ENCODE data around the gene TAS2R7. TPM values are rescaled to one million over a fixed set of nuclear protein-coding genes. Genes with fewer than 3 reads are reported as not detected.

The TAS2R7 gene
- total and polyA plus RNA-seq, 10 of the 15 experiments (the other 5 are each of a cell fraction or from before 2014, with no cell fraction given), result not detected

DNA sequence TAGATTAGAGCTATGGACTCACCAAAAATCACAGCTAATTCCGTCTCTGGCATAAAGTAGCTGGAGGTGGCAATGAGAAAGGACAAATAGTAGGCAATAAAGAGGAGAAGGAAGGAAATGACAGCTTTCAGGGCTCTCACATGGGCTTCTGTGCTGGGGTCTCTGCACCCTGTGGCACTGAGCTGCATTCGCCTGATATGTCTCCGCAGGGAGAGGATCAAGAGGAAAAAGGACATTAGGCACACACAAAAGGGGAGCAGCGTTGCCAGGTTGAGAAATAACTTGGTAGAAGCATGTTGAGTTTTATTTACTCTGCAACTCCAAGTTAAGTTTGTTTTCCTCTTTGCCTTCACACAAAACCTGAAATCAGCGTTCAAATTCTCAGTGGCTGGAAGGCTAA, 686 bp downstream of the TAS2R7 start:
- H3K9me3 ChIP-seq (replicated peaks; ENCODE audit: control insufficient read depth, insufficient read depth, low read length), result no peaks in the 10 kb centered on the region
- H2AFZ ChIP-seq (ENCODE audit: control insufficient read depth, low read depth, low read length), result no peak overlapping the region
- no peak overlapping the region for H3K4me3 ChIP-seq
- DNase-seq (ENCODE audit: low read depth, low spot score) (no peak), FAIRE-seq (no peak), ATAC-seq (no peak)
- no TSS peak for BruUV-seq (replicated peaks)
- H3K79me2 ChIP-seq (ENCODE audit: control insufficient read depth, insufficient read depth, low read length), result no peaks in the 10 kb centered on the region
- intact Hi-C loops (cut with micrococcal nuclease; ENCODE audit: unreplicated experiment) (no loop called here), in situ Hi-C loops (cut with MboI) (no loop called here)
- H3K36me3 ChIP-seq (ENCODE audit: control insufficient read depth in 2 of 2, insufficient read depth in 2 of 2, low read length in 1 of 2), result no peaks in the 10 kb centered on the region
- no peak overlapping the region for H3K4me2 ChIP-seq (ENCODE audit: control insufficient read depth, insufficient read depth)
- peaks cover 1 to 3% of the 10 kb centered on the region in 2 experiments; a peak in 2 of 4 replicates for H3K27me3 ChIP-seq (replicated peaks in 1 of 2; ENCODE audit: control insufficient read depth in 2 of 2, insufficient read depth in 2 of 2, low read length in 1 of 2)
- CTCF ChIA-PET, result interaction anchor here (0.6 kb wide), 1 partner anchor 330 kb away, joined by 4 read pairs; no protein-coding TSS in a partner anchor
- RAD21 ChIA-PET (ENCODE audit: unreplicated experiment), result no interaction called here
- SMC1A ChIA-PET (ENCODE audit: uncharacterized antibody, unreplicated experiment), result no interaction called here
- H3K4me1 ChIP-seq (ENCODE audit: control insufficient read depth, insufficient read depth, low read length), result no peaks in the 10 kb centered on the region
- POLR2A ChIA-PET, result no interaction called here
- WGBS (ENCODE audit: insufficient coverage, insufficient replicate concordance, low lambda C conversion rate, missing lambda C conversion rate), result 22% methylated on average over 5 of the region's 5 CpGs
- TF ChIP-seq RELB (IDR thresholded peaks at IDR 0.05; ENCODE audit: low read depth) (no peak), USF2 (IDR thresholded peaks at IDR 0.05; ENCODE audit: borderline replicate concordance, low read depth, low read length) (no peak), MEF2B (IDR thresholded peaks at IDR 0.05; ENCODE audit: partially characterized antibody, poor library complexity, severe bottlenecking) (no peak), ZNF384 (IDR thresholded peaks at IDR 0.05; ENCODE audit: borderline replicate concordance, low read depth, low read length) (no peak), EP300 (IDR thresholded peaks at IDR 0.05; ENCODE audit: borderline replicate concordance in 1 of 2, control insufficient read depth in 1 of 2, low read depth in 2 of 2, low read length in 2 of 2) (no peak), SIX5 (IDR thresholded peaks at IDR 0.05; ENCODE audit: low read depth, low read length, severe bottlenecking) (no peak), NR2C2 (IDR thresholded peaks at IDR 0.05; ENCODE audit: borderline replicate concordance, control insufficient read depth, insufficient read length, low read depth) (no peak), TCF3 (IDR thresholded peaks at IDR 0.05; ENCODE audit: borderline replicate concordance, insufficient read depth, low read depth, low read length) (no peak), RCOR1 (conservative IDR thresholded peaks at IDR 0.05; ENCODE audit: low read depth, low read length) (no peak), ATF2 (IDR thresholded peaks at IDR 0.05; ENCODE audit: low read length) (no peak)
- TF ChIP-seq, protein P1, sequence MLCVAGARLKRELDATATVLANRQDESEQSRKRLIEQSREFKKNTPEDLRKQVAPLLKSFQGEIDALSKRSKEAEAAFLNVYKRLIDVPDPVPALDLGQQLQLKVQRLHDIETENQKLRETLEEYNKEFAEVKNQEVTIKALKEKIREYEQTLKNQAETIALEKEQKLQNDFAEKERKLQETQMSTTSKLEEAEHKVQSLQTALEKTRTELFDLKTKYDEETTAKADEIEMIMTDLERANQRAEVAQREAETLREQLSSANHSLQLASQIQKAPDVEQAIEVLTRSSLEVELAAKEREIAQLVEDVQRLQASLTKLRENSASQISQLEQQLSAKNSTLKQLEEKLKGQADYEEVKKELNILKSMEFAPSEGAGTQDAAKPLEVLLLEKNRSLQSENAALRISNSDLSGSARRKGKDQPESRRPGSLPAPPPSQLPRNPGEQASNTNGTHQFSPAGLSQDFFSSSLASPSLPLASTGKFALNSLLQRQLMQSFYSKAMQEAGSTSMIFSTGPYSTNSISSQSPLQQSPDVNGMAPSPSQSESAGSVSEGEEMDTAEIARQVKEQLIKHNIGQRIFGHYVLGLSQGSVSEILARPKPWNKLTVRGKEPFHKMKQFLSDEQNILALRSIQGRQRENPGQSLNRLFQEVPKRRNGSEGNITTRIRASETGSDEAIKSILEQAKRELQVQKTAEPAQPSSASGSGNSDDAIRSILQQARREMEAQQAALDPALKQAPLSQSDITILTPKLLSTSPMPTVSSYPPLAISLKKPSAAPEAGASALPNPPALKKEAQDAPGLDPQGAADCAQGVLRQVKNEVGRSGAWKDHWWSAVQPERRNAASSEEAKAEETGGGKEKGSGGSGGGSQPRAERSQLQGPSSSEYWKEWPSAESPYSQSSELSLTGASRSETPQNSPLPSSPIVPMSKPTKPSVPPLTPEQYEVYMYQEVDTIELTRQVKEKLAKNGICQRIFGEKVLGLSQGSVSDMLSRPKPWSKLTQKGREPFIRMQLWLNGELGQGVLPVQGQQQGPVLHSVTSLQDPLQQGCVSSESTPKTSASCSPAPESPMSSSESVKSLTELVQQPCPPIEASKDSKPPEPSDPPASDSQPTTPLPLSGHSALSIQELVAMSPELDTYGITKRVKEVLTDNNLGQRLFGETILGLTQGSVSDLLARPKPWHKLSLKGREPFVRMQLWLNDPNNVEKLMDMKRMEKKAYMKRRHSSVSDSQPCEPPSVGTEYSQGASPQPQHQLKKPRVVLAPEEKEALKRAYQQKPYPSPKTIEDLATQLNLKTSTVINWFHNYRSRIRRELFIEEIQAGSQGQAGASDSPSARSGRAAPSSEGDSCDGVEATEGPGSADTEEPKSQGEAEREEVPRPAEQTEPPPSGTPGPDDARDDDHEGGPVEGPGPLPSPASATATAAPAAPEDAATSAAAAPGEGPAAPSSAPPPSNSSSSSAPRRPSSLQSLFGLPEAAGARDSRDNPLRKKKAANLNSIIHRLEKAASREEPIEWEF (IDR thresholded peaks at IDR 0.05; ENCODE audit: insufficient replicate concordance, low read depth, low read length), result no peak
- H3K27ac ChIP-seq (ENCODE audit: control insufficient read depth, insufficient read depth), result no peak overlapping the region
- no peak overlapping the region for H3K9ac ChIP-seq (ENCODE audit: control insufficient read depth, insufficient read depth, low read length)
- H4K20me1 ChIP-seq (ENCODE audit: control insufficient read depth, insufficient read depth), result no peaks in the 10 kb centered on the region
